ENCODE results near the gene THSD4.

- TF ChIP-seq CTCF (conservative IDR thresholded peaks at IDR 0.05 in 1 of 2, IDR thresholded peaks at IDR 0.05 in 1 of 2; ENCODE audit: extremely low read depth in 1 of 2, insufficient read depth in 1 of 2, low read depth in 1 of 2, low read length in 2 of 2) (no peak), EZH2 (IDR thresholded peaks at IDR 0.05; ENCODE audit: borderline replicate concordance, low read length) (no peak)
These were observed 222.1 kb downstream of the THSD4 start for GRCh38 chr15:71337197-71337845.
